GM12878 (cell line): Measurements from ENCODE around the gene DOCK9. TPM values are rescaled to one million over a fixed set of nuclear protein-coding genes. Genes with fewer than 3 reads are reported as not detected.

Experiments used
- ATAC-seq: fragments of 200-7000 bp; cut with Tn5 transposase; 3 replicates; pipeline ENCODE4 v1.9.1; 2020; ENCODE audit warnings: mild to moderate bottlenecking, moderate library complexity
- BruUV-seq: library from RNA; stranded (reverse); fragments of 400-500 nt; replicated peaks from 2 replicates; lab custom pipeline; 2021; lab: Mats Ljungman, UMichigan
- CTCF ChIA-PET: fragments of 300-600 bp; sonication (Branson Sonifier 250); formaldehyde crosslinking; extraction: SDS; loops from one replicate; lab custom pipeline; 2021; ENCODE audit warnings: inconsistent platforms; lab: Yijun Ruan, JAX
- POLR2A ChIA-PET: fragments of 350-600 bp; formaldehyde crosslinking; extraction: SDS; loops from one replicate; lab custom pipeline; 2021; ENCODE audit warnings: inconsistent platforms; lab: Charles Lee
- RAD21 ChIA-PET: fragments of 300-600 bp; sonication (Branson Sonifier 250); formaldehyde crosslinking; loops from one replicate; lab custom pipeline; 2023; ENCODE audit warnings: antibody characterized with exemption; ENCODE audit not compliant: unreplicated experiment; lab: Charles Lee
- SMC1A ChIA-PET: fragments of 300-600 bp; sonication (Branson Sonifier 250); formaldehyde crosslinking; loops from one replicate; lab custom pipeline; 2023; ENCODE audit not compliant: unreplicated experiment, uncharacterized antibody; lab: Charles Lee
- DNase-seq: peaks from one replicate; pipeline ENCODE4 v3.0.0-alpha.2; 2011; ENCODE audit warnings: low read depth, low spot score
- FAIRE-seq: peaks from 3 replicates; lab custom pipeline; 2011; peaks lifted over from hg19 to GRCh38; lab: Jason Lieb, UNC
- H2AFZ ChIP-seq: 2 replicates; pipeline ENCODE4 v1.6.0; 2011; ENCODE audit warnings: low read depth, low read length, control low read depth; ENCODE audit not compliant: control insufficient read depth
- H3K27ac ChIP-seq: 2 replicates; pipeline ENCODE4 v1.5.1; 2011; ENCODE audit warnings: control low read depth; ENCODE audit not compliant: control insufficient read depth, insufficient read depth
- H3K27me3 ChIP-seq, 2 experiments: replicated peaks in 1 of 2; 2 replicates each; pipeline versions ENCODE4 v1.6.0 to v1.6.1; 2011; ENCODE audit warnings: low read length in 1 of 2; ENCODE audit not compliant: control insufficient read depth in 2 of 2, insufficient read depth in 2 of 2
- H3K36me3 ChIP-seq, 2 experiments: 2 replicates each; pipeline ENCODE4 v1.5.1; 2011; ENCODE audit warnings: low read length in 1 of 2; ENCODE audit not compliant: control insufficient read depth in 2 of 2, insufficient read depth in 2 of 2
- H3K4me1 ChIP-seq: 2 replicates; pipeline ENCODE4 v1.6.1; 2011; ENCODE audit warnings: mild to moderate bottlenecking, low read length, moderate library complexity, mixed read lengths; ENCODE audit not compliant: control insufficient read depth, insufficient read depth
- H3K4me2 ChIP-seq: 2 replicates; pipeline ENCODE4 v1.6.0; 2011; ENCODE audit warnings: control low read depth; ENCODE audit not compliant: control insufficient read depth, insufficient read depth
- H3K4me3 ChIP-seq: fragments of 200-600 bp; sonication (generic); 2 replicates; pipeline ENCODE4 v1.5.1; 2016
- H3K79me2 ChIP-seq: 2 replicates; pipeline ENCODE4 v1.6.0; 2011; ENCODE audit warnings: low read length; ENCODE audit not compliant: control insufficient read depth, insufficient read depth
- H3K9ac ChIP-seq: 2 replicates; pipeline ENCODE4 v1.8.0; 2011; ENCODE audit warnings: low read length, control low read depth, mixed read lengths; ENCODE audit not compliant: control insufficient read depth, insufficient read depth
- H3K9me3 ChIP-seq: replicated peaks from 3 replicates; pipeline ENCODE4 v1.5.1; 2011; ENCODE audit warnings: mild to moderate bottlenecking, low read length; ENCODE audit not compliant: control insufficient read depth, insufficient read depth
- H4K20me1 ChIP-seq: 2 replicates; pipeline ENCODE4 v1.6.0; 2011; ENCODE audit not compliant: control insufficient read depth, insufficient read depth
- ATF2 ChIP-seq: IDR thresholded peaks from 2 replicates; pipeline ENCODE4 v1.6.1; 2012; ENCODE audit warnings: low read length, inconsistent platforms
- BCL11A ChIP-seq: IDR thresholded peaks from 2 replicates; pipeline ENCODE4 v1.6.1; 2011; ENCODE audit warnings: low read depth, low read length
- BCLAF1 ChIP-seq: fragments of 450-650 bp; IDR thresholded peaks from 2 replicates; pipeline ENCODE4 v1.6.1; 2017; ENCODE audit warnings: antibody characterized with exemption, mild to moderate bottlenecking, moderate library complexity
- GATAD2B ChIP-seq: fragments of 450-650 bp; conservative IDR thresholded peaks from 2 replicates; pipeline ENCODE4 v1.6.1; 2017; ENCODE audit warnings: low read depth, mild to moderate bottlenecking, moderate library complexity
- MEF2A ChIP-seq: IDR thresholded peaks from 2 replicates; pipeline ENCODE4 v1.6.1; 2011; ENCODE audit warnings: low read depth, mild to moderate bottlenecking, low read length, moderate library complexity; ENCODE audit not compliant: insufficient read depth
- POU2F2 ChIP-seq: IDR thresholded peaks from 3 replicates; pipeline ENCODE4 v1.6.1; 2011; ENCODE audit warnings: low read depth, mild to moderate bottlenecking, low read length, borderline replicate concordance
- RUNX3 ChIP-seq: IDR thresholded peaks from 2 replicates; pipeline ENCODE4 v1.6.1; 2012; ENCODE audit warnings: low read length, inconsistent platforms
- SIN3A ChIP-seq: IDR thresholded peaks from 2 replicates; pipeline ENCODE4 v1.6.1; 2012; ENCODE audit warnings: low read depth, low read length, improper control_type of control experiment
- STAT3 ChIP-seq: IDR thresholded peaks from 2 replicates; pipeline ENCODE4 v1.6.1; 2011; ENCODE audit warnings: low read depth, low read length, improper control_type of control experiment
- TCF12 ChIP-seq: IDR thresholded peaks from 2 replicates; pipeline ENCODE4 v1.6.1; 2011; ENCODE audit warnings: low read depth, mild to moderate bottlenecking, low read length
- TCF3 ChIP-seq: IDR thresholded peaks from 2 replicates; pipeline ENCODE4 v1.6.1; 2012; ENCODE audit warnings: low read depth, mild to moderate bottlenecking, low read length, borderline replicate concordance; ENCODE audit not compliant: insufficient read depth
- WGBS: methylation state at CpG from one replicate; pipeline ENCODE4 v1.1.6; 2016; ENCODE audit warnings: low lambda C conversion rate; ENCODE audit not compliant: insufficient replicate concordance, insufficient coverage; ENCODE audit errors: missing lambda C conversion rate; 5-methylcytosine and 5-hydroxymethylcytosine counted together
- in situ Hi-C: fragments of 300-500 bp; cut with MboI; formaldehyde crosslinking; loops from 9 replicates; pipeline ENCODE4 v1.14.3; 2018; ENCODE audit warnings: mixed read lengths
- intact Hi-C: fragments of 100-400 bp; cut with micrococcal nuclease; formaldehyde crosslinking; loops from one replicate; pipeline ENCODE4 v1.14.2; 2022; ENCODE audit not compliant: unreplicated experiment
- polyA plus RNA-seq, 11 experiments: library from polyadenylated mRNA; depleted of rRNA in 4 of 11; unstranded in 6 of 11; stranded (reverse) in 5 of 11; fragments of >200 nt; fragmentation: Nextera tagmentation in 4 of 11; fragmentation: Illumina TruSeq in 1 of 11; extraction: Ambion mirVana in 4 of 11; extraction: Trizol in 1 of 11; gene quantifications; 1 replicate in 1 of 11; 2 replicates in 10 of 11; pipeline versions ENCODE4 v1.2.1 to v1.2.3, GENCODE V29; 2011 to 2016; ENCODE audit warnings: inconsistent platforms in 2 of 11, missing spikeins in 2 of 11, low read depth in 1 of 11
- total RNA-seq, 4 experiments: library from RNA; depleted of rRNA in 3 of 4; stranded (reverse); fragments of >200 nt in 3 of 4; fragmentation: Illumina TruSeq in 1 of 4; extraction: Trizol in 1 of 4; gene quantifications; 2 replicates each; pipeline versions ENCODE4 v1.2.1 to v1.2.3, GENCODE V29; 2013 to 2021

Gene DOCK9
- total and polyA plus RNA-seq, 10 of the 15 experiments (the other 5 are each of a cell fraction or from before 2014, with no cell fraction given) = 0.09 to 2.9 (median 0.74) TPM

DNA sequence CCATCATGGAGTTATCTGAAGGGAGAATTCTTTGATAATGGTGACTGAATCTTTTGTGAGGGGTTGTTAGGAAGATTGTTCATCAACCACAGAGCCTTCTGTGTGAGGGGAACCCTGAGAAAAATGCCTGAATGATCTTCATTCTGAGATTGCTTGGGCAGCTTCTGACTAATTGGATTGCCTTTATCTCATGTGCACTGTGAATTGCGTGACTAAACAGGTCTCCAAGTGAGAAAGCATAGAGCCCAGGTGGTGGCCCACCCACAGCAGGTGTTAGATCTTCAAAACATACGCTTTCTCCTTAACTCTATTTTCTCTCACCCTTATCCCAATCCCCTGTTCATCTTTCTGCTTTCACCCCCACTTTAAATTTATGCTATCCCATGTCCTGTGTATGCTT, 58.3 kb downstream of the DOCK9 start:
- no peak for DNase-seq
- intact Hi-C loops (no loop called here), in situ Hi-C loops (no loop called here)
- FAIRE-seq = no peak
- ChIA-PET CTCF (interaction anchor here (0.6 to 1.9 kb wide), 2 partner anchors 13 to 202 kb away, joined by 3 to 4 read pairs; no protein-coding TSS in a partner anchor), POLR2A (no interaction called here), SMC1A (interaction anchor here (1.3 kb wide), 1 partner anchor 31 kb away, joined by 3 read pairs; no protein-coding TSS in a partner anchor), RAD21 (no interaction called here)
- no peak overlapping the region for H3K4me3 ChIP-seq
- no peaks in the 10 kb centered on the region for H3K79me2 ChIP-seq
- H3K27ac ChIP-seq = no peak overlapping the region
- 0 out of 2 replicates have a peak, but pooled peaks have one; percentile 41 for TF ChIP-seq ATF2
- no peak for TF ChIP-seq POU2F2
- TF ChIP-seq GATAD2B = no peak
- 0 out of 2 replicates have a peak, but pooled peaks have one; percentile 12 for TF ChIP-seq RUNX3
- TF ChIP-seq BCLAF1 = no peak
- no peak for TF ChIP-seq BCL11A
- peak; percentile 42; the same call in 1 of the 2 replicates for TF ChIP-seq TCF12
- no peak for TF ChIP-seq STAT3
- peak; percentile 79 for TF ChIP-seq TCF3
- no peak for TF ChIP-seq MEF2A
- TF ChIP-seq SIN3A = no peak
- no peak overlapping the region for H3K9ac ChIP-seq
- H3K9me3 ChIP-seq = no peaks in the 10 kb centered on the region
- no peak overlapping the region for H3K4me2 ChIP-seq
- no peak for ATAC-seq
- 36% methylated on average over 2 of the region's 2 CpGs for WGBS
- BruUV-seq = no TSS peak
- H3K4me1 ChIP-seq = no peaks in the 10 kb centered on the region
- H3K27me3 ChIP-seq = no peaks in the 10 kb centered on the region
- H4K20me1 ChIP-seq = no peaks in the 10 kb centered on the region
- no peaks in the 10 kb centered on the region for H3K36me3 ChIP-seq
- no peak overlapping the region for H2AFZ ChIP-seq
